Retina (tissue), 1 donor: Measurements from ENCODE around the gene SGIP1.
A peak's percentile ranks its signal among the peaks of the same experiment; 100 is the strongest.
"Not testable (repeated sequence)": the region's sequence is repeated elsewhere in the genome, so short reads cannot be mapped to it uniquely, and the experiment has no call there.

Source experiments
- DNase-seq: peaks from one replicate; pipeline ENCODE4 v3.0.0-alpha.2; 2016

SGIP1 gene

GRCh38 chr1:66778266-66778665, 244.3 kb downstream of the SGIP1 start:
- peak; percentile 28 for DNase-seq

GRCh38 chr1:66778969-66779368, 245.0 kb downstream of the SGIP1 start:
- no peak for DNase-seq

- no peak for DNase-seq
These were observed 245.6 kb downstream of the SGIP1 start for GRCh38 chr1:66779475-66780078.

- DNase-seq, result not testable (repeated sequence)
These were observed 251.8 kb downstream of the SGIP1 start for GRCh38 chr1:66785800-66786199.

- no peak for DNase-seq
These were observed 253.7 kb downstream of the SGIP1 start for GRCh38 chr1:66787641-66788040.

- no peak for DNase-seq
These were observed 254.4 kb downstream of the SGIP1 start for GRCh38 chr1:66788231-66788939.

- DNase-seq, result no peak
These were observed 258.0 kb downstream of the SGIP1 start for GRCh38 chr1:66791621-66792610.

- DNase-seq, result not testable (repeated sequence)
These were observed 261.9 kb downstream of the SGIP1 start for GRCh38 chr1:66795839-66796238.
